ENCODE results near the gene SGCG.
"Not testable (repeated sequence)": the region's sequence is repeated elsewhere in the genome, so short reads cannot be mapped to it uniquely, and the experiment has no call there.

SGCG gene, protein sequence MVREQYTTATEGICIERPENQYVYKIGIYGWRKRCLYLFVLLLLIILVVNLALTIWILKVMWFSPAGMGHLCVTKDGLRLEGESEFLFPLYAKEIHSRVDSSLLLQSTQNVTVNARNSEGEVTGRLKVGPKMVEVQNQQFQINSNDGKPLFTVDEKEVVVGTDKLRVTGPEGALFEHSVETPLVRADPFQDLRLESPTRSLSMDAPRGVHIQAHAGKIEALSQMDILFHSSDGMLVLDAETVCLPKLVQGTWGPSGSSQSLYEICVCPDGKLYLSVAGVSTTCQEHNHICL

DNA sequence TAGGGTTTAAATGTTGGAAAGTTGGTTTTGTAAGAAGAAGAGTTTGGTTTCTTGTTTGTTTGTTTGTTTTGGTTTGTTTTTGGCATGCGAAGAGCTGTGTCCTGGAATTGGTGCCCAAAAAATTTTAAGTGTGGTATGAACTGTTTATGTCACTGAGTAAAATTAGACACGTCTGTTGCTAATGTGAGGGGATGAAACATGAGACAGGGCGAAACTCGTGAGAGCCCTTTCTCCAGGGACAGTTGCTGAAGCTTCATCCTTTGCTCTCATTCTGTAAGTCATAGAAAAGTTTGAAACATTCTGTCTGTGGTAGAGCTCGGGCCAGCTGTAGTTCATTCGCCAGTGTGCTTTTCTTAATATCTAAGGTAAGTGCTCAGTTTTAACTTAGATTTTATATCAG is at the start of gene SGCG:
SGCG (plus strand) TSS at position 269 of the 400 bp plus-strand sequence. CDS start 22,716 bp downstream, outside the sequence.
- DNase-seq: no peak

DNA sequence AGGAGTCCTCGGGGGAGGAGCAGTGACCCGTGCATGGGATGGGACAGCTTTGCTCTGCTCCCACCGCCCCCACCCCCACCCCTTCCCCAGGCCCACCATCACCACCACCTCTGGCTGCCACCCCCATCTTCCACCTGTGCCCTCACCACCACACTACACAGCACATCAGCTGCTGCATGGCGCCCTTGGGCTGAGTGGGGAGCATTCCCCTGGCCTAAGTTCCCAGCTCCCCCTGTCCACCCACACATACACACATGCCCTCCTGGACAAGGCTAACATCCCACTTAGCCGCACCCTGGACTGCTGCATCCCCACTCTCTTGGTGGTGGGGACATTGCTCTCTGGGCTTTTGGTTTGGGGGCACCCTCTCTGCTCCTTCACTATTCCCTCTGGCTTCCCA is 46.2 kb upstream of the SGCG start:
- DNase-seq: no peak

DNA sequence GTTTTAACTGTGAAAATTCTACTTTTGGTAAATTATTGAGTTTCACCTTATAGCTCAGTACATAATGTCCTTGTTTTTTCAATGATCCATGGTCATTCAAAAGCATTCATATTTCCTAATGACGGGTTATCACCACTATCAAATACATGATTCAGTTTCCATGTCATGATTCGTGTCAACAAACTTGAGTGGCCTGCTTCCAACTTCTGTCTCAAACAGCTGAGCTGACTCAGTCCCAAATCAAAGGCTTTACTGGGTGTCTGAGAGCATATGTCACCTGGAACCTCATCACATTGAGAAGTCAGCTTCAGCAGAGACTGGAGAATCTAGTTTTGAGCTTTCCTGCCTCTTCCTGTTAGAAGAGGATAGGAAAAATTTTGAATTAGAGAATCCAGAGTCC is 40.3 kb upstream of the SGCG start:
- no peak for DNase-seq

DNA sequence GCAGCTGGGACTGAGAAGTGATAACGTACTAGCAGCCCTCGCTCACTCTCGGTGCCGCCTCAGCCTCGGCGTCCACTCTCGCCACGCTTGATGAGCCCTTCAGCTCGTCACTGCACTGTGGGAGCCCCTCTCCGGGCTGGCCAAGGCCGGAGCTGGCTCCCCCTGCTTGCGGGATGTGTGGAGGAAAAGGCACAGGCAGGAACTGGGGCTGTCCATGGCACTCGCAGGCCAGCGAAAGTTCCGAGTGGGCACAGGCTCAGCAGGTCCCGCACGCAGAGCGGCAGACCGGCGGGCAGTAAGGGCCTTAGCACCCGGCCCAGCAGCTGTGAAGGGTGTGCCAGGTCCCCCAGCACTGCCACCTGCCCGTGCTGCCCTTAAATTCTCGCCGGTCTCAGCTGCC is 38.8 kb upstream of the SGCG start:
- no peak for DNase-seq

DNA sequence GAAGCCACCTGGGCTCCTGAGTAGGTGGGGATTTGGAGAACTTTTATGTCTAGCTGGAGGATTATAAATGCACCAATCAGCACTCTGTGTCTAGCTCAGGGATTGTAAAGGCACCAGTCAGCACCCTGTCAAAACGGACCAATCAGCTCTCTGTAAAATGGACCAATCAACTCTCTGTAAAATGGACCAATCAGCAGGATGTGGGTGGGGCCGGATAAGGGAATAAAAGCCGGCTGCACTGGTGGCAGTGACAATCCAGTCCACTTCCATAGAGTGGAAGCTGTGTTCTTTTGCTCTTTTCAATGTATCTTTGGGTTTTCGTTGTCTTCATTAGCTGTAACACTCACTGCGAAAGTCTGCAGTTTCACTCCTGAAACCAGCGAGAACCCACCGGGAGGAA is 38.2 kb upstream of the SGCG start:
- DNase-seq: not testable (repeated sequence)

DNA sequence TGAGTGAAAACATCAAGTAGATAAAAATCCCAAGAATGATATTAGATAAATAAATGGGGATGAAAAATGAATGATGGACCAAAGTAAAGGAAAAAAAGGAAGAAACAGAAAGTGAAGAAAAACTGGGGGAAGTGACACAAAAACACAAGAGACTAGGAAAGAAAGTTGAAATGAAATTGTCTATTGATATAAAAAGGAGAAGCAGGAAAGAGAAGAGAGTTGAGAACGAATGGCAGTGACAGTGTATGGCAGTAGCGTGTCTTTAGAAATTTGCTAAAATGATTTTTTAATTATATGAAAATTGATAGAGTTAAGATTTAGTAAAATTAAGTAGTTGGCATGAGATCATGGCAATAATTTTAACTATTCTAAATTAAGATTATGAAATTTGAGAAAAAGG is 36.3 kb upstream of the SGCG start:
- no peak for DNase-seq

DNA sequence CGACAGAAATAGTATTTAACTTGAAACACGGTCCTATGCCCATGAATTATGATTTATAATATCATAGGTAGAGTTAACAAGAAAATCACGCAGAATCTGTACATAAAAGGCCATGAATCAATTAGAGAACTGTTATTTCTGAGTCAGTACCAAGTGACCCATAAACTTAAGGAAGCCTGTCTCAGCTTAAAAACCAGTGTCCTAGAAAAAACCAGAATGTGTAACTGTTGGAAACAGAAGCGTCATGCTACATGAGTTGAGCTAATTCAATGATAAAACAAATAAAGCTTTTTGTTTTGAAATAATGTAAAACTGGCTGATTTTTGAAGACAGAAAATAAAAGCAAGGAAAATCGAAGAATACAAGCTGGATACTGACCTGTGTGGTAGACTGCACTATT is 34.8 kb upstream of the SGCG start:
- no peak for DNase-seq

DNA sequence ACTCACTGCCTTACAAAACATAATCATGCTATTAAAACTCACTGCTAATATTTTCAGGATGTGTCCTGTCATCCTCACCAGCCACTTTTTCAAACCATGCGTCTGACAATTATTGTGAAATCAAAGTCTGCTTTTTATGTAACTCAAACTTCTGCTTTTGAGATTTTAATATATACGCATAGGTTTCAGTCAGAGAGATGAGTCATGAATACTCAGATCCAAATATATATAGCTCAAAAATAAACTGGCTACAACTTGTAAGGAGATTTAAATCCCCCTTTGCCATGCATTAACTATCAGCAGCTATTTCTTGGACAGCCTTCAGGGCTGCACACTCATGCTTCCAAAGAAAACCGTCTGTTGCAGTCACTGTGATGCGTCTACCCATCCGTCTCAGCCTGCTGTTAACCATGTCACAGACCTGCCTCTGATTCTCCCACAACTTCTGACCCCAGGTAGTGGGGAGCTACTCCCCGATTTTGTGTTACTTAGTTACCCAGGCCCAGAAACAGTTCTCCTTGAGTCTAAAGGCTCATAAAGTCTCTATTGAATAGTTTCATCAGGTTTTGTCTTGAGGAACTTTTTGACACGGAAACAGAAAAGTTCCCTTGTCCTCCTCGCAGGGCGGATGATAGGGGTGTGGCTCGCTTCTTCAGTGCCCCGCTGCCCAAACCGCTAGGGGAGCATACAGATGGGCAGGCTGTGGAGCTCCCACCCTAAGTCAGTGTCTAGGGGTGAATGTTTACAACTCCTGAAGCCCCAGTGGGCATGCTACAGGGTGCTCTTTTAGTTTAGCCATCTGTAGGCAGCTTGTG is 33.8 kb upstream of the SGCG start:
- DNase-seq: no peak

DNA sequence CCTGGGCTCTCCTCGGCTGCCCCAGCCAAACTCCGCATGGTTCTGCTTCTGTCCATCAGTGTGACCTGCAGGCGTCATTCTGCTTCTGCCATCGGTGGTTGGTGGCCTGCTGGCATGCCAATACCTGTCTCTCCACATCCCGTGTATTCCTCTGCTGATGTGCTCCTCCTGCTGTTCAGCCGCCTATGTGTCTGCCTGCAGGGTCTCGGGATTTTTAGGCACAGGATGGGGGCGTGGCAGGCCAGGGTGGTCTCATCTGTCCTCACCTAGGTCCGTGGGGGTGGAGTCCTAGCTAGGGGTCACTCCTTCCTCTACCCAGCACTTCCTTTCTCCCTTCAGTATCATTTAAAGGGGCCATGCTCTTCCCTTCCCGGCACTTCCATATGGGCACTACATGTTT is 33.0 kb upstream of the SGCG start:
- DNase-seq: no peak

DNA sequence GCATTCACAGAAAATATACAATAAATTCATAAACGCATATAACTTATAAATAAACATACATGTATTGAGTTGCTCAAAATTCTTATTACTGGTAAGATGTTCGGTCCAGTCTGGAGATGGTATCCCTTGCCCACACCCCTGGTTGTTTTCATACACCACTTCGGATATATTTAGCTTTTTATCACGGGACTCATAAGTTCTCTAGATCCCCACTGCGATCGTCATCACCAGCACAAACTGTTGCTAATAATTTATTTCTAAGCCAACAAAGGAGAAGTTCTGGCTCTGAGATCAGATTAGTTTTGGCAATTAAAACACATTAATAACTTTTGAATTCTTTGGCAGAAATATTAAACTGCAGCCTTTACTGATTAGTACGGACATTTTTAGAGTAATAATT is 23.0 kb upstream of the SGCG start:
- no peak for DNase-seq

DNA sequence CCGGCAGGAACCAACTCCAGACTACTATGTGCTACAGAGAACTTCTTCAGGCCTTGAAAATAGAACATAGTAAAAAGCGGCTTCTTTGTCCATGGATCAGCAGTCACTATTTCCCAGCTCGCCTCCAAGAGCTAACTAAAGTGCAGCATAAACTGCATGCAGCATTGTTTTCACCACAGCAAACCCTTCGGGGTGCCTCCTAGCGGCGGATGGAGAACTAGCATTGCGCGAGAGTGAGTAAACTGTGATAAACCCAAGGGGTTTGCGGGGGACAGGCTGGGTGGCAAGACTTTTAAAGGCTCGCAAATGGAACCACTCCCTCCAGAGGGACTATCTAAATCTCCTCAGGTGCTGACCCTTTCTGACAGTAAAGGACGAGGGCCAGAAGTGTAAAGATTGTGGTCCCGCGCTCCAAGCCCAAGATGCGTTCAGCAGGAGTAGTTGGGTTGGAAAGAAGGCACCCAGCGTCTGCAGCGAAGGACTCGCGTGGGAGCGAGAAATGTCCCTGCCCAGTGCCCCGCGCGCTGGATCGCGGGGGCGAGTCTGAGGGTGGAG is 21.5 kb upstream of the SGCG start:
- peak; percentile 58 for DNase-seq

DNA sequence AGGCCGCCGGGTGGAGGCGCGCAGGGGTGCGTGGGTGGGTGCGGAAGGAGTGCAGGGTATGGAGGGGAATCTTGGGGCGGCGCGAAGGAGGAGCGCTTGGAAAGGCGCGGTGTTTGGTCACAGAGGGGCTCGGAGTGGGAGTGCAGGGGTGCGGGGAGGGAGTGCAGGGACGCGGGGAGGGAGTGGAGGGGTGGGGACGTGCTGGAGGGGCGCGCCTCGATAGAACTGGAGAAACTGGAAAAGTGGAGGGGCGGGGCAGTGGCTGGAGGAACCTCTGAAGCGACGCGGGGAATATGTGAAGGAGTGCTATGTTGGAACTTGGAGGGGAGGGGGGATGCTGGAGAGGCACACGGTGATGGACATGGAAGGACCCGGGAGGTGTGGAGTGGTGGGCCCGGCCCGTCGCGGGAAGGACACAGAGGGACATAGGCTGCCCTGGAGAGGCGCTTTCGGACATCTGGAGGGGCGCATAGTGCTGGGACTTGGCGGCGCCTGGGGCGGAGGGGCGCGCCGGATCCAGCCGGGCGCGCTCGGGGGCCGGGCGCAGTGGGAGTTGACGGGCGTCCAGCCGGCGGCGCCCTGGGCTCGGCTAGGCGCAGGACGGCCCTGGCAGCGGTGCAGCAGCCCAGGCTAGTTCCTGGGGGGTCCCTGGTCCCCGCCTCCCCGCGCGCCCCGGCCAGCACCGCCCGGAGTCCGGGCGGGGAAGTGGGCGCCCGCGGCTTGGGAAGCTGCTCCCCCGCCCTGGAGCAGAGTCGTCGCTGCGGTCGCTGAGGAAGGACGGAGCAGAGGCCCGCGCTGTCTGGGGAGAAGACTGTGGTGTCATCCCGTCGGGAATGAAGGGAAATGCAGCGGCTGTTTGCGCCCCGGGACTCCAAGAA is 20.8 kb upstream of the SGCG start:
- DNase-seq: no peak

DNA sequence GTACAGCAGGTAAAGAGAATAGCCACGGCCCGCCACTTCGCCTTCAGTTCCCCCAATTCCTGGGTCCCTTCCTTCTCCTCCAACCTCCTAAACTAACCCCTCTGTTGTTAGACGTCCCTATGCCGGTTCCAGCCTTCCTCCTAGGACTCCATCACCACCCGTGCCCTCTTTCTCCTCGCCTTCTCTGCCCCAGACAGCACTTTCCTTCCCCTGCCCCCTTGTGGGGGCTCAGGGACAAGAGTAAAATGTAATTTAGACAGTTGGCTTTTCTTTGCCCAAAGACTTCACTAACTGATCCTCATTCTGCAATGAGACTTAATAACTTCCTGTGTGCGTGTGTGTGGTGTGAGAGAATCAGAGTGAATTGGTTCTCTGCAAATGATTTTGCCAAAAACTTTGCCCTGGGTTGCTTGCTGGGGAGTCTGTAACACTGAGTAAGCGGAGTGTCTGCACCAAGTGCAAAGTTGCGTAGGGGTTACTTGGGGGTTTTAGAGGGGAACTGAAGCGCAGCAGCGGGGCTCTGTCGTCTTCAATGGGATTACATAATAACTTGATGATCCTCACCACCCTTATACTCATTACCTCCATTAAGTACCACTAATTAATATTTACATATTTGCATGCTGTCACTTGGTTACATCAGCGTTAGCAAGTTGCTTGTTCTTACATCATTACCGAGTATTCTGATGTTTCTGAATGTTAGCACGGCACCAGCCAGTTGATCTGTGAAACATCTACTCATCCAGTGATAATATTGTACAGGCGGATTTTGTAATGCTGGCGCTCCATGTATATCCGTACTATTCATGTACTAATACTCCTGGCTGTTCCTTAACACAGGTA is 19.9 kb upstream of the SGCG start:
- DNase-seq: no peak

DNA sequence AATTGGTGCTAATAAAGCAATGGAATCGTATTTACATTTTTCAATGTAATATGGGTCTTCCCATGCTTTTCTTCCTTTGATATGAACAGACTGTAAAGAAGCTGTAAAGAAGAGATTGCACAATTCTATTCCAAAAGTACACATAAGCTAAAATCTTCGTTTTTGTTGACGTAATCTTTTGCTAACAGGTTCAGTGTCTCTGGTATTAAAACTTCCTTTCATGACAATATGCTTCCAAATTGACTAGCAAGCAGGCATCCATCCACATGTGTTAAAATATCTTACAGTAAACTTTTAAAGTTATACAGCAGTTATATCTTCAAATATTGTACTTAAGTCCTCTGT is 19.3 kb upstream of the SGCG start:
- DNase-seq: no peak

DNA sequence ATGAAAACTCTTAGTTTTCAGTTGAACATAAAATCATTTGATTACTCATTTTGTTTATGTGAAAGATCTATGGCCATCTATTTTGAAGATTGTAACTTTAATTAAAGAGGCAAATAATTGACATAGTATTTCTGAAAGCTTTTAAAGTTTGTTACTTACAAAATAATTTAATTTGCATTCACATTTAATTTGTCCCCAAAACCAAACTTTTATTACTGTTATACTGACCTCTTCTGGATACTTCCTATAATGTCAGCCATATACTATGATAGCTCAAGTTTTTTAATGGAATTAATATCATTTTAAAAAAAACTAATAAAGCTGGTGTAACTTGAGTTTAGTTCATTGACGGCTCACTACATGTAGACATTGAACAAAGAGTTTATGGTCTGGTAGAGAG is 4.9 kb upstream of the SGCG start:
- DNase-seq: no peak

DNA sequence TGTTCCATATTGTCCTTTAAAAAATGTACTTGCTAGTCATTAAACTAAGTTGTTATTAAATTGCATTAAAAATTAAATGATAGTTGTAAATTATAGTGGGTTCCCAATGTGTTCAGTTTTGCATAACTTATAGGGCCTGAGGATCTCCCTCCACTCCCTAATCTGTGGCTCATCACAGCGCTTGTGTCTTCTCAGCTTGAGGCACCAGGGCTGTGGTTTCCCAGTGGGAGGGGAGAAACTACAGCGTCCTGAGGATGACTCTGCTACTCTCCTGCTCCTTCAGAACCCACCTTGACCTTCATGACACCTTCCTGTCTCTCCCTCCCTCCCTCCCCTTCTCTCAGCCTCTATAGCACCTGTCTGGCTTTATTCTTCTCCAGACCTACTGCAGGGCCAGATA is 1.4 kb downstream of the SGCG start:
- DNase-seq: no peak

DNA sequence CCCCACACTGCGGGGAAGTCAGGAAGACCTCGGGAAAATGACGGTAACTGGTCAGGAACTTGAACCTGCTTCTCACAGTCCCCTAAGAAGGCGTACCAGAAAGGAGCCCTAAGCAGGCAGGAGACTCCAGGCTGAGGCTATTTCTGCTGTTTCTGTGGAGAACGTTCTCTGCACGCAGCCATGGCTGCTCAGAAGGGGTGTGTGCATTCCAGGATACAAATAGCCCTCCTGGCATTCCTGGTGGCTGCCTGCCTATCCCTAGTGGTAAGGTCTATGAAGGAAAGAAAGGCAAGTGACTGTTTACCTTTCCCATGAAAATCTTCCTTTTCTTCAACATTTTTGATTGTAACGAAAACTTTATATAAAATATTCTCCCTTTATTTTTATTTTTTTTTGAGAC is 2.5 kb downstream of the SGCG start:
- DNase-seq: no peak

DNA sequence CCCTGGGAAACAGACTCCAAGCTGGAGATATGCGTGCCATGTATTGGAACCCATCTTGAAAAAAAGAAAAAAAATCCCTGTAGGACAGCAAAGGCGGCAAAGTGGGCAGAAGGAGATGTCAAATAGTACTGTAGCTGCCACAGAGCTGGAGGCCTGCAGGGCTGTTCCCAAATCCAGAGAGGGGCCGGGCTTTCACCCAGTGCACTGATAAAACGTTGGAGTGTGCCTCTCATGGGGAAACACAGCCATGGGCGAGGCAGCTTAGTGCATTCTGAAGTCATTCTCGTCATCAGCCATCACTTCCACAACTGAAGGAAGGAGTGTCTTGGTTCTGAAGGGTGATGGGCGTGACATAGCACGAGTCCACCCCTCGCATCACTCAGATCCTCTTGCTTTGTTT is 4.8 kb downstream of the SGCG start:
- no peak for DNase-seq

DNA sequence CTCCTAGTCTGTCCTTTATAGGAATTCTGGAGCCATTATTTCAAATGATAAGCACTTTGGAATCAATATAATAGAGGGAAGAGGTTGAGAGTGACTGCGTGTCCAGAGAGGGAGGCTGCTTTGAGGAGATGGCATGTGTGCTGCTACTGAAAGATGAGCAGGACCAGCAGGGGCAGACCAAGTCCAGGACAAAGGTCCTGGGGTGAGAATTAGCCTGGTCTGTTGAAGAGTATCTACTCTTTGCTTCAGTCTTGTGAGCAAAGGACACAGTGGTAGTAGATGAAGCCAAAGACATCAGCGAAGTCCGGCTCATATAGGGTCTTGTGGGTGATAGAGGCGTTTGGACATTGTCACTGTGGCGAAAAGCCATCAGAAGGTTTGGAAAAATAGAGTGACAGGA is 21.1 kb downstream of the SGCG start:
- DNase-seq: no peak

DNA sequence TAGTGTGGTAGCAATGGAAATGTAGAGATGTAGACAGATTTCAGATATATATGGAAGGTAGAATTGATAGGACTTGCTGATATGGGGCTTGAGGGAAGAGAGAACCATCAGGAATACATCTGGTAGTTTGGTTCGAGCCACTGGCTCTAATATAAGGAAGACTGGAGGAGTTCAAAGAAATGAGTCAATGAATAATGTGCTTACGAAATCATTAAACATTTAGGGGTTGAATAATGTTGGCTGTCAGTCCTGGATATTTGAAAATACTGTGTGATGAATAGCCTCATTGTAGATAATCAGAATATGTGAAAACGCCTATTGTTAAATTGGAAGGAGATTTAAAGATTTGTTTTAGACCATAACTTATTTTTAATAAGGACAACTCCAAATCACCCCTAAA is 21.6 kb downstream of the SGCG start:
- no peak for DNase-seq

DNA sequence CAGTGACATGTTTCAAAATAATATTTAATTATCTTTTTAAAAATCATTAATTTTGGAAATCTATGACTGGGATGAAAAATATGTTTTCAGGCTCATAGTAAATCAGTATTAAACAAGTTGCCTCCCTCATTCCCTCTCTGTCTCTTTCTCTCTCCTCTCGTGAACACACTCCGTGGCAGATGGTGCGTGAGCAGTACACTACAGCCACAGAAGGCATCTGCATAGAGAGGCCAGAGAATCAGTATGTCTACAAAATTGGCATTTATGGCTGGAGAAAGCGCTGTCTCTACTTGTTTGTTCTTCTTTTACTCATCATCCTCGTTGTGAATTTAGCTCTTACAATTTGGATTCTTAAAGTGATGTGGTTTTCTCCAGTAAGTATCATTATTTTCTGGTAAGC is 22.7 kb downstream of the SGCG start:
- no peak for DNase-seq

DNA sequence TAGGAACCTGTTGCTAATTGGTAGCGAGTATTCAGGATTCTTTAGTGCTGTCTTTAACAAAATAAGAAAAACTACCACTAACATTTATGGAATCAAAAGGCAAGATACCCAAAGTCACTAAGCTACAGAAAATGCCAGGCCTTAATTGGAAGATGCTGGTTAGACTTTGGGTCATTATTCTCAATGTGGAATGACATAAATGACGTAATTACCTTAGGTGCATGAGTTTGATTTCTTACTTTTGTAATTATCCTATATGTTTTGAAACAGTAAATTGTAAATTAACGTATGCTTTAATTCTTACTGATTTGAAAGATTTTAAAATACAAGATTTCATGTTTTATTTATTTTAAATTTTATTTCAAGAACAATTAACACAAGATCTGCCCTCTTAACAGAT is 25.0 kb downstream of the SGCG start:
- DNase-seq: no peak

DNA sequence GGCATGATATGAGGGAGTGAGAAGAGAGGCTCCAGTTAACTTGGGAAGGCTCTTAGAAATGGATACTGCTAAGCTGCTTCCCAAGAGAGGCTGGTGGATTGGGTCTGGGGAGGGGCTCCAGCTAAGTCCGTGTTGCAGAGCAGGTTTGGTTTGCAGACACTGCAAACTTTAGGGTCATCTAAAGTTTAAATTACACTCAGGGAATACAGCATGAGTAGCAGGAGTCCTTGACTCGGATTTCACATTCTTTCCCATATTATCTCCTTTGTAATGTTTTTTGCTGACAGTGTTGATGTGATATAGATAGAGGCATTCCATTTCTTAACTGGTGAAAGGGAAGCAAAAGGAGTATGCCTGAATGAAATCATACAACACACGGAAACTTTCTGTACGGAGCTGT is 31.9 kb downstream of the SGCG start:
- DNase-seq: no peak

Data from activated CD8-positive, alpha-beta memory T cell treated with anti-CD3 and anti-CD28 coated beads, Interleukin-2, amount 50 U/mL, for 48 hours (primary cell).